ENCODE measurements around the gene PHC3.

Gene PHC3

GRCh38 chr3:170180079-170180907 is 1.2 kb downstream of the PHC3 start:
- no peak for DNase-seq

GRCh38 chr3:170179432-170179831 is 2.1 kb downstream of the PHC3 start:
- DNase-seq: no peak

GRCh38 chr3:170178651-170179050 is 2.9 kb downstream of the PHC3 start:
- DNase-seq: no peak

GRCh38 chr3:170171563-170171962 is 10.0 kb downstream of the PHC3 start:
- no peak for DNase-seq

GRCh38 chr3:170164717-170165116 is 16.8 kb downstream of the PHC3 start:
- DNase-seq: no peak

- DNase-seq: no peak
These were observed 17.4 kb downstream of the PHC3 start for GRCh38 chr3:170163956-170164645.

GRCh38 chr3:170162630-170163029 is 18.9 kb downstream of the PHC3 start:
- DNase-seq: no peak

- no peak for DNase-seq
These were observed 19.5 kb downstream of the PHC3 start for GRCh38 chr3:170162052-170162451.

- DNase-seq: no peak
These were observed 21.6 kb downstream of the PHC3 start for GRCh38 chr3:170159933-170160332.

GRCh38 chr3:170159459-170159858 is 22.1 kb downstream of the PHC3 start:
- no peak for DNase-seq

- DNase-seq: no peak
These were observed 25.9 kb downstream of the PHC3 start for GRCh38 chr3:170155604-170156003.

- no peak for DNase-seq
These were observed 26.9 kb downstream of the PHC3 start for GRCh38 chr3:170154569-170155143.

GRCh38 chr3:170154084-170154483 is 27.4 kb downstream of the PHC3 start:
- DNase-seq: no peak

GRCh38 chr3:170151536-170151935 is 30.0 kb downstream of the PHC3 start:
- DNase-seq: no peak

- DNase-seq: no peak
These were observed 32.5 kb downstream of the PHC3 start for GRCh38 chr3:170149016-170149415.

- DNase-seq: no peak
These were observed 36.3 kb downstream of the PHC3 start for GRCh38 chr3:170145278-170145677.

GRCh38 chr3:170144437-170144843 is 37.1 kb downstream of the PHC3 start:
- no peak for DNase-seq

GRCh38 chr3:170142373-170142772 is 39.2 kb downstream of the PHC3 start:
- no peak for DNase-seq

- DNase-seq: no peak
These were observed 43.5 kb downstream of the PHC3 start for GRCh38 chr3:170137986-170138385.

GRCh38 chr3:170132335-170132734 is 49.2 kb downstream of the PHC3 start:
- DNase-seq: no peak

- DNase-seq: no peak
These were observed 51.0 kb downstream of the PHC3 start for GRCh38 chr3:170130532-170130931.

- DNase-seq: no peak
These were observed 52.5 kb downstream of the PHC3 start for GRCh38 chr3:170128977-170129431.

- no peak for DNase-seq
These were observed 53.1 kb downstream of the PHC3 start for GRCh38 chr3:170128259-170128976.

Data from NCI-H2029 treated with DMSO at 0.1 percent for 48 hours (cell line).